Measurements from ENCODE around the gene ADH1B. TPM values are rescaled to one million over a fixed set of nuclear protein-coding genes. Genes with fewer than 3 reads are reported as not detected.
"Not testable (repeated sequence)": the region's sequence is repeated elsewhere in the genome, so short reads cannot be mapped to it uniquely, and the experiment has no call there.

ADH1B gene
- total RNA-seq, 4 donors from 2014 or later = 72.0 to 367 (median 194) TPM

DNA sequence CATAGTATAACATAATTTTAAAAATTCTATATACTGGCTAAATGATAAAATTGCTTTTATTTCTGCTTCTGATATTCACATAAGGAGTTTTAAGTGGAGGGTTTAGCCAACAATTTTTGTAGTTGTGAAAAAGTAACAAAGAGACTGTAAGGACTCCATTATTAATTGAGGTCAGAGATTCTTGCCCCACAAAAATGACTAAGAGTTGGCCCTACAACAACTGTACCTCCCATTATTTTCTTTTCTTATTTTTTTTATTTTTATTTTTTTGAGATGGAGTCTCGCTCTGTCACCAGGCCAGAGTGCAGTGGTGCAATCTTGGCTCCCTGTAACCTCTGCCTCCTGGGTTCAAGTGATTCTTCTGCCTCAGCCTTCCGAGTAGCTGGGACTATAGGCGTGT is 9.4 kb upstream of the ADH1B start:
- no peak overlapping the region for H3K4me3 ChIP-seq
- no peaks in the 10 kb centered on the region for H3K9me3 ChIP-seq
- no peaks in the 10 kb centered on the region for H3K4me1 ChIP-seq
- no peak overlapping the region for H3K27ac ChIP-seq
- H3K27me3 ChIP-seq = no peaks in the 10 kb centered on the region
- no peak for DNase-seq
- no peak for TF ChIP-seq POLR2A (IDR thresholded peaks at IDR 0.05)
- TF ChIP-seq, protein P1, sequence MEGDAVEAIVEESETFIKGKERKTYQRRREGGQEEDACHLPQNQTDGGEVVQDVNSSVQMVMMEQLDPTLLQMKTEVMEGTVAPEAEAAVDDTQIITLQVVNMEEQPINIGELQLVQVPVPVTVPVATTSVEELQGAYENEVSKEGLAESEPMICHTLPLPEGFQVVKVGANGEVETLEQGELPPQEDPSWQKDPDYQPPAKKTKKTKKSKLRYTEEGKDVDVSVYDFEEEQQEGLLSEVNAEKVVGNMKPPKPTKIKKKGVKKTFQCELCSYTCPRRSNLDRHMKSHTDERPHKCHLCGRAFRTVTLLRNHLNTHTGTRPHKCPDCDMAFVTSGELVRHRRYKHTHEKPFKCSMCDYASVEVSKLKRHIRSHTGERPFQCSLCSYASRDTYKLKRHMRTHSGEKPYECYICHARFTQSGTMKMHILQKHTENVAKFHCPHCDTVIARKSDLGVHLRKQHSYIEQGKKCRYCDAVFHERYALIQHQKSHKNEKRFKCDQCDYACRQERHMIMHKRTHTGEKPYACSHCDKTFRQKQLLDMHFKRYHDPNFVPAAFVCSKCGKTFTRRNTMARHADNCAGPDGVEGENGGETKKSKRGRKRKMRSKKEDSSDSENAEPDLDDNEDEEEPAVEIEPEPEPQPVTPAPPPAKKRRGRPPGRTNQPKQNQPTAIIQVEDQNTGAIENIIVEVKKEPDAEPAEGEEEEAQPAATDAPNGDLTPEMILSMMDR (IDR thresholded peaks at IDR 0.05) = no peak
- H3K36me3 ChIP-seq = no peaks in the 10 kb centered on the region

DNA sequence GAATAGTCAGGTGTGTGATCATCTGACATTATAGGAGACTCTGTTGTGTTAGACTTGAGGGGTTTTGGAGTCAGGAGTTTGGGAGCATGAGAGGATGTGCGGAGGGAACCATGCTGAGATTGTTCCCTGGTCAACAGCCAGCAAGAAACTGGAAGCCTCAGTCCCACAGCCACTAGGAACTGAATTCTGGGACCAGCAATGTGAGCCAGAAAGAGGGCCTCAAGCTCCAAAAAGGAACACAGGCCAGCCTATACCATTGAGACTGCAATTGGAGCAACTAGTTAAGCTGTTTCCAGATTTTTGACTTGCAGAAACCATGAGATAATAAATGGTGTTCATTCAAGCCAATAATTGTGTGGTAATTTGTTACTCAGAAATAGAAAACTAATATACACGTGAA is 8.7 kb upstream of the ADH1B start:
- Histone ChIP-seq H3K9me3 (no peaks in the 10 kb centered on the region), H3K27me3 (no peaks in the 10 kb centered on the region), H3K4me1 (no peaks in the 10 kb centered on the region), H3K4me3 (no peak overlapping the region), H3K27ac (no peak overlapping the region), H3K36me3 (no peaks in the 10 kb centered on the region)
- DNase-seq = no peak
- TF ChIP-seq, protein P1 (IDR thresholded peaks at IDR 0.05) = no peak
- no peak for TF ChIP-seq POLR2A (IDR thresholded peaks at IDR 0.05)

DNA sequence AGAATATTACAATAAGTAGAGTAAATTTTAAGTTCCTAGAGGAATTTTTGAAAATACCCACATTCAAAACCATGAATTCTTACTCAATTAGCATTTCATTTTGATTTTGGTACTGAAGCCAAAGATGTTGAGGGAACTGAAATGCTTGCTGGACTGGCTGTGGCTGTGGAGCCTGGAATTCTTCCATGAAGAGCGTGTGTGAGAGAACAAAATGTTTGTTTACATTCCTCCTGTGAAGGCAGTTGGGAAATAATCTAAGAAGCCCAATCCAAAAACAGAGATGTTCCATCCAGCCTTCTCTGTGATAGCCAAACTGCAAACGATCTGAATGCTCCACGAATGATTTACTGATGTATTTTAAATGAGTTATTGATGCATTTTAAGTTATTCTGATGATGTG is 3.8 kb upstream of the ADH1B start:
- Histone ChIP-seq H3K27me3 (no peaks in the 10 kb centered on the region), H3K4me3 (no peak overlapping the region), H3K36me3 (no peaks in the 10 kb centered on the region), H3K27ac (peak overlapping the region in 2 of 4 donors; percentile 31 to 77), H3K4me1 (no peaks in the 10 kb centered on the region), H3K9me3 (no peaks in the 10 kb centered on the region)
- DNase-seq = peak in 1 of 3 donors; percentile 60
- TF ChIP-seq POLR2A (IDR thresholded peaks at IDR 0.05) = no peak
- TF ChIP-seq, protein P1 (IDR thresholded peaks at IDR 0.05) = no peak

DNA sequence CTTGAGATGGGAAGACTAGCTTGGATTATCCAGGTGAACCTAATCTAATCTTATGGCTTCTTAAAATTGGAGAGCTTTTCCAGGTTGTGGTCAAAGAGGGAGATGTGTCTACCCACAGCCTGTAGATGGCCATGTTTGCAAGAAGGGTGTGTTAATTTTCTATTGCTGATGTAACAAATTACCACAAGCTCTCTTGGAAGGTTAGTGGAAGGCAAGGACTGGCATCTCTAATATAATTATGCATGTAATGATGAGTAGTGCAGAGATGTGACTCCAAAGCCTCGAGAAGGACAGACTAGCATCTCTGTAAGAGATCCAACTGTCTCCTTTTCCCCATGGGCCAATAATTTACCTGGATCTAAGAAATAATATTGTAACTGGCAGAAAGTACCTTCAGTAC is 3.2 kb upstream of the ADH1B start:
- DNase-seq = no peak

DNA sequence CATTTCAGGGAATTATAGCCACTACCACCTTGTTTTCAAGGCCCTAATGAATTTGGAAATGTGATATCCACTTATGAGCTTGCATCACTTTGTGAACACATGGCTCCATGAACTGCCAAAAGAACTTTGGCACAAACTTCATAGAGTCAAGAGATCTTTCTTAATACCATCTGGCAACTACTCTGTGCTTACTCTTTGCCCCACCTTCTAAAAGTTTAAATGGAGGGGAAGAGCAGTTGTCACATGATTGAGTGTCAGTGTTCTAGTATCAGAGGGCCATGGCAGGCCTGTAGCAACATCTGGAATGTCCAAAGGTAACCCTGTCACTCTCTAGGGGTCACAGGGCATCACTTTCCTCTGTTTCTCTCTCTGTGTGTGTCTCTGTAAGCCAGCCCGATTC is 2.6 kb upstream of the ADH1B start:
- Histone ChIP-seq H3K36me3 (no peaks in the 10 kb centered on the region), H3K27me3 (no peaks in the 10 kb centered on the region), H3K4me1 (no peaks in the 10 kb centered on the region), H3K27ac (peak overlapping the region in 3 of 4 donors; percentile 39 to 77 (median 71)), H3K9me3 (no peaks in the 10 kb centered on the region), H3K4me3 (no peak overlapping the region)
- TF ChIP-seq, protein P1 (IDR thresholded peaks at IDR 0.05) = no peak
- TF ChIP-seq POLR2A (IDR thresholded peaks at IDR 0.05) = no peak
- DNase-seq = no peak

More for the DNA sequence above, 3.2 kb upstream of the ADH1B start:
- H3K4me1 ChIP-seq = no peaks in the 10 kb centered on the region
- no peaks in the 10 kb centered on the region for H3K36me3 ChIP-seq
- peak overlapping the region in 3 of 4 donors; percentile 39 to 77 (median 71) for H3K27ac ChIP-seq
- no peak overlapping the region for H3K4me3 ChIP-seq
- H3K9me3 ChIP-seq = no peaks in the 10 kb centered on the region
- H3K27me3 ChIP-seq = no peaks in the 10 kb centered on the region
- TF ChIP-seq, protein P1 (IDR thresholded peaks at IDR 0.05) = no peak
- no peak for TF ChIP-seq POLR2A (IDR thresholded peaks at IDR 0.05)

DNA sequence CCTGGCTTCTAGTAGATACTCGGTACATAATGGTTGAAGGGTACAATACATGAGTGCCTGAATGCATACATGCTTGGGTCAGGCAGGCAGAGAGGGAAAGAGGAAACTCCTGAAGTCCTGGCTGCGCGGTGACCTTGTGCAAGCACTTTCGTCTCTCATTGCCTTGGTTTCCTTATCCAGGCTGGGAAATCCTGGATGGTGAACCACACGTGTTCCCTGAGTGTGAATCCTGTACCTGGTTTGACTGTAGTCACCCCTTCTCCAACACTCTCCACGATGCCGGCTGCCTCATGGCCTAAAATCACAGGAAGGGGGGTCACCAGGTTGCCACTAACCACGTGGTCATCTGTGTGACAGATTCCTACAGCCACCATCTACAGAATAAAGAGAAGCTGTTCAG is 3.4 kb downstream of the ADH1B start:
- Histone ChIP-seq H3K27ac (peak overlapping the region in 3 of 4 donors; percentile 1 to 46 (median 25)), H3K4me3 (peak overlapping the region in 2 of 4 donors; percentile 23 to 36)
- H3K4me1 ChIP-seq, H3K36me3 ChIP-seq, DNase-seq, H3K27me3 ChIP-seq, H3K9me3 ChIP-seq: not testable (repeated sequence)
